Measurements from ENCODE around the gene PITX2. TPM values are rescaled to one million over a fixed set of nuclear protein-coding genes. Genes with fewer than 3 reads are reported as not detected.

PITX2 gene
- total RNA-seq, 1 donor, result 0.36 TPM

GRCh38 chr4:110595583-110595982 lies 27.3 kb downstream of the PITX2 start:
- Histone ChIP-seq H3K9me3 (ENCODE audit: low read depth, low read length) (no peaks in the 10 kb centered on the region), H3K4me2 (ENCODE audit: insufficient read depth, low read length) (no peak overlapping the region), H4K20me1 (ENCODE audit: insufficient read depth, low read length) (no peaks in the 10 kb centered on the region), H3K36me3 (ENCODE audit: insufficient read depth, low read length) (no peaks in the 10 kb centered on the region), H3K79me2 (ENCODE audit: insufficient read depth, low read length) (no peaks in the 10 kb centered on the region), H3K27me3 (ENCODE audit: insufficient read depth, low read length) (peaks cover 8% of the 10 kb centered on the region), H2AFZ (ENCODE audit: low read length) (no peak overlapping the region), H3K4me3 (ENCODE audit: insufficient read depth, low read length) (no peak overlapping the region), H3K4me1 (ENCODE audit: insufficient read depth, low read length) (no peaks in the 10 kb centered on the region), H3K27ac (ENCODE audit: low read depth, low read length) (no peak overlapping the region)
- no peak for DNase-seq (ENCODE audit: insufficient read length, low spot score, missing footprints)
- TF ChIP-seq CTCF (IDR thresholded peaks at IDR 0.05; ENCODE audit: extremely low read depth, low read depth, low read length), result no peak

GRCh38 chr4:110589297-110589696 lies 33.6 kb downstream of the PITX2 start:
- no peaks in the 10 kb centered on the region for H4K20me1 ChIP-seq (ENCODE audit: insufficient read depth, low read length)
- no peaks in the 10 kb centered on the region for H3K79me2 ChIP-seq (ENCODE audit: insufficient read depth, low read length)
- no peak overlapping the region for H3K4me2 ChIP-seq (ENCODE audit: insufficient read depth, low read length)
- no peak overlapping the region for H2AFZ ChIP-seq (ENCODE audit: low read length)
- H3K27me3 ChIP-seq (ENCODE audit: insufficient read depth, low read length), result peaks cover 7% of the 10 kb centered on the region
- no peaks in the 10 kb centered on the region for H3K4me1 ChIP-seq (ENCODE audit: insufficient read depth, low read length)
- no peaks in the 10 kb centered on the region for H3K36me3 ChIP-seq (ENCODE audit: insufficient read depth, low read length)
- H3K4me3 ChIP-seq (ENCODE audit: insufficient read depth, low read length), result no peak overlapping the region
- DNase-seq (ENCODE audit: insufficient read length, low spot score, missing footprints), result no peak
- peak; percentile 41 for TF ChIP-seq CTCF (IDR thresholded peaks at IDR 0.05; ENCODE audit: extremely low read depth, low read depth, low read length)
- no peaks in the 10 kb centered on the region for H3K9me3 ChIP-seq (ENCODE audit: low read depth, low read length)
- no peak overlapping the region for H3K27ac ChIP-seq (ENCODE audit: low read depth, low read length)

GRCh38 chr4:110587666-110588285 lies 35.1 kb downstream of the PITX2 start:
- H3K27ac ChIP-seq (ENCODE audit: low read depth, low read length), result no peak overlapping the region
- H2AFZ ChIP-seq (ENCODE audit: low read length), result no peak overlapping the region
- H4K20me1 ChIP-seq (ENCODE audit: insufficient read depth, low read length), result no peaks in the 10 kb centered on the region

More at GRCh38 chr4:110587666-110588285, 35.1 kb downstream of the PITX2 start:
- DNase-seq (ENCODE audit: insufficient read length, low spot score, missing footprints), result no peak
- Histone ChIP-seq H3K9me3 (ENCODE audit: low read depth, low read length) (no peaks in the 10 kb centered on the region), H3K4me3 (ENCODE audit: insufficient read depth, low read length) (no peak overlapping the region), H3K79me2 (ENCODE audit: insufficient read depth, low read length) (no peaks in the 10 kb centered on the region), H3K4me2 (ENCODE audit: insufficient read depth, low read length) (no peak overlapping the region), H3K27me3 (ENCODE audit: insufficient read depth, low read length) (peaks cover 6% of the 10 kb centered on the region), H3K36me3 (ENCODE audit: insufficient read depth, low read length) (no peaks in the 10 kb centered on the region), H3K4me1 (ENCODE audit: insufficient read depth, low read length) (no peaks in the 10 kb centered on the region)
- TF ChIP-seq CTCF (IDR thresholded peaks at IDR 0.05; ENCODE audit: extremely low read depth, low read depth, low read length), result no peak

All from osteoblast (primary cell).